Pancreas (tissue), 10 donors: ENCODE data around the gene EXOSC10. TPM values are rescaled to one million over a fixed set of nuclear protein-coding genes. Genes with fewer than 3 reads are reported as not detected.

ENCODE experiments used
- ATAC-seq, 4 donors: fragments of 200-7000 bp; cut with Tn5 transposase; one replicate each; pipeline versions ENCODE4 v1.8.0 to v1.9.1; 2020; ENCODE audit warnings: mild to moderate bottlenecking in 4 of 4, moderate library complexity in 4 of 4
- DNase-seq, 6 donors: peaks; one replicate each; pipeline ENCODE4 v3.0.0-alpha.2; 2020
- FAIRE-seq: peaks from 2 replicates; lab custom pipeline; 2012; peaks lifted over from hg19 to GRCh38; lab: Jason Lieb, UNC
- H3K27ac ChIP-seq, 4 donors: fragments of 200-600 bp; sonication (generic); 1 replicate in 3 of 4; 2 replicates in 1 of 4; pipeline versions ENCODE4 v1.5.0 to v1.8.0; 2020
- H3K27me3 ChIP-seq, 4 donors: fragments of 200-600 bp; one replicate each; pipeline ENCODE4 v1.8.0; 2021
- H3K36me3 ChIP-seq, 3 donors: fragments of 200-600 bp; sonication (generic) in 1 of 3; one replicate each; pipeline versions ENCODE4 v1.5.0 to v1.8.0; 2020 to 2021
- H3K4me1 ChIP-seq, 3 donors: fragments of 200-600 bp; one replicate each; pipeline ENCODE4 v1.8.0; 2021
- H3K4me3 ChIP-seq, 4 donors: fragments of 200-600 bp; sonication (generic) in 2 of 4; one replicate each; pipeline versions ENCODE4 v1.5.0 to v1.8.0; 2020 to 2021
- H3K9me3 ChIP-seq, 4 donors: fragments of 200-600 bp; one replicate each; pipeline ENCODE4 v1.8.0; 2021
- CTCF ChIP-seq, 4 donors: fragments of 200-600 bp; sonication (generic) in 3 of 4; IDR thresholded peaks; one replicate each; pipeline versions ENCODE4 v1.5.0 to v1.8.0; 2021; ENCODE audit warnings: antibody characterized with exemption in 4 of 4
- WGBS, 2 donors: extraction: QIAGEN DNeasy Blood & Tissue Kit; methylation state at CpG; one replicate each; pipeline ENCODE4 v1.1.7; 2013; 5-methylcytosine and 5-hydroxymethylcytosine counted together
- intact Hi-C, 3 donors: fragments of 100-400 bp; cut with DNase I; formaldehyde crosslinking; loops; one replicate each; pipeline versions ENCODE4 v1.11.1 to v1.14.2; 2022
- polyA plus RNA-seq, 2 donors: library from polyadenylated mRNA; stranded (reverse); fragments of 200-250 nt; gene quantifications; one replicate each; pipeline ENCODE4 v1.2.3, GENCODE V29; 2013
- total RNA-seq, 6 donors: library from RNA; stranded (reverse); fragmentation: NEBNext Ultra II Directional in 4 of 6; extraction: Animal tissue kit (Norgen Biotek cat#: 25700) in 4 of 6; gene quantifications; one replicate each; pipeline versions ENCODE4 v1.2.1 to v1.2.4, GENCODE V29; 2021 to 2023
- donor health status: healthy with polysubstance abuse.
- donor health status: DM: no; HTN: no; CAD: no; lungs with moderate emphysema.
- donor health status: DM: no; HTN: no; CAD: no.
- donor health status: control.
- donor health status: control.
- donor health status: Bipolar disorder and iron deficiency.
- donor health status: DM: yes; HTN: yes; CAD: no.
- donor health status: DM: no; HTN: no; CAD: no.
- donor health status: DM: no; HTN: no; CAD: no.
- donor health status: DM: yes; HTN: yes; CAD: no.

The EXOSC10 gene
- total and polyA plus RNA-seq, 8 donors = 16.3 to 65.1 (median 22.3) TPM

DNA sequence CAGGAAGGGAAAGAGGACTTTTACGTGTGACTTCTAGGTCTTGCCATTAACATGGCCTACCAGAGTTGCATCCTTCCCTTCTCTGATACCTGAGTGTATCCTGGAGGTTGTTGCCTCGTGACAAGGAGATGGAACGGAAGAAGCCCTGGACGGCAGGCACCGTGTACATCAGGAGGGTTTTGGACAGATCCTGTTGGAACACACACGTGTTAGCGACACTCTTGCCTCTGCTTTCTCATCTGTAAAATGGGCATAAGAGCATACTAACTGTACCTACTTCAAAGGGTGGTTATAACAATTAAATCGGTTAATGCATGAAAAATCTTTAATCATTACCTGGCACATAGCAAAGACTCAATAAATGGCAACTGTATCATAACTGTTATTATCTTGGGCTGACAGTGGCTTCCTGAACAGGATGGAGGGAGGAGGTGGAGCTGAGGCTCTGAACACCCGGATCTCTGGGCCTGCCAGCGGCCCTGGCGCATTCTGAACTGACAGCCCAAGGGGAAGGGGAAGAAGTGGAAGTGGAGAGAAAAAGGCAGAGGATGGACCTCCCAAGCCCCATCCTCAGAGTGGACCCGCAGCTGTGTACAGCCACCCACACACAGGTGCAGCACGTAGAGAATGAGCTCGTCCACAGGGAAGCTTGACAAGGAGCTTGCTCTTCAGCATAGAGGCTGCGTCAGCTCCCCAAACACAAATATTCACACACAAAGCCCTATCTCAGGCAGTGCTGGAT is 30.2 kb upstream of the EXOSC10 start:
- Histone ChIP-seq H3K4me3 (no peak overlapping the region), H3K9me3 (no peaks in the 10 kb centered on the region), H3K27me3 (no peaks in the 10 kb centered on the region), H3K4me1 (no peaks in the 10 kb centered on the region), H3K36me3 (peaks cover 4 to 64% (median 46%) of the 10 kb centered on the region in 3 donors), H3K27ac (no peak overlapping the region)
- ATAC-seq (no peak), FAIRE-seq (no peak), DNase-seq (no peak)
- 92% methylated on average over 15 of the region's 15 CpGs for WGBS, 2 donors
- TF ChIP-seq CTCF (IDR thresholded peaks at IDR 0.05) = no peak
- intact Hi-C loops = no loop called here

- Histone ChIP-seq H3K4me1 (no peaks in the 10 kb centered on the region), H3K27me3 (no peaks in the 10 kb centered on the region), H3K27ac (no peak overlapping the region), H3K9me3 (no peaks in the 10 kb centered on the region), H3K36me3 (peaks cover 4 to 70% (median 49%) of the 10 kb centered on the region in 3 donors), H3K4me3 (no peak overlapping the region)
- TF ChIP-seq CTCF (IDR thresholded peaks at IDR 0.05) = no peak
- 82 to 84% methylated on average over 5 of the region's 5 CpGs for WGBS, 2 donors
- ATAC-seq (no peak), FAIRE-seq (no peak), DNase-seq (no peak)
- intact Hi-C loops = no loop called here
Measured at GRCh38 chr1:11126569-11126968, 26.9 kb upstream of the EXOSC10 start.

DNA sequence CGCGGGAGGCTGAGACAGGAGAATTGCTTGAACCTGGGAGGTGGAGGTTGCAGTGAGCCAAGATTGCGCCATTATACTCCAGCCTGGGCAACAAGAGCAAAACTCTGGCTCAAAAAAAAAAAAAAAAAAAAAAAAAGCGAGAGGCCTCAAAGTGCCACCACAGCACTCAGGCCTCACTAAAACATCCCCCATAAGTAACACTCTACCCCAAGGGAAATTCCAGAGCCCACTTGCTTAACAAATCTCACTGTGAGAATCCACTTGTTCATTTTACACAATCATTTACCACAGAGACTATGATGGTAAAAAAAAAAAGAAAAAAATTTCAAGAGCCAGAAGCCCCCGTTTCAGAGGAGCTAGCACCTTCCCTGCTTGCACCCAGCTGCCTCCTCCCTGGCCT is 26.3 kb upstream of the EXOSC10 start:
- Histone ChIP-seq H3K4me1 (no peaks in the 10 kb centered on the region), H3K36me3 (peaks cover 4 to 66% (median 49%) of the 10 kb centered on the region in 3 donors), H3K27ac (no peak overlapping the region), H3K9me3 (no peaks in the 10 kb centered on the region), H3K4me3 (no peak overlapping the region), H3K27me3 (no peaks in the 10 kb centered on the region)
- ATAC-seq (no peak), DNase-seq (no peak), FAIRE-seq (no peak)
- intact Hi-C loops = no loop called here
- 91 to 98% methylated on average over 5 of the region's 5 CpGs for WGBS, 2 donors
- TF ChIP-seq CTCF (IDR thresholded peaks at IDR 0.05) = no peak

- no peak for TF ChIP-seq CTCF (IDR thresholded peaks at IDR 0.05)
- DNase-seq (no peak), FAIRE-seq (no peak), ATAC-seq (no peak)
- WGBS, 2 donors = 95% methylated on average over 3 of the region's 3 CpGs
- H3K9me3 ChIP-seq = no peaks in the 10 kb centered on the region
- no peaks in the 10 kb centered on the region for H3K27me3 ChIP-seq
- intact Hi-C loops = no loop called here
- H3K4me3 ChIP-seq = no peak overlapping the region
- no peaks in the 10 kb centered on the region for H3K4me1 ChIP-seq
- no peak overlapping the region for H3K27ac ChIP-seq
- H3K36me3 ChIP-seq = peaks cover 2 to 57% (median 46%) of the 10 kb centered on the region in 3 donors
Measured at GRCh38 chr1:11124965-11125364, 25.3 kb upstream of the EXOSC10 start.

- Histone ChIP-seq H3K36me3 (peaks cover 0 to 23% (median 8%) of the 10 kb centered on the region in 3 donors), H3K4me3 (no peak overlapping the region), H3K4me1 (no peaks in the 10 kb centered on the region), H3K9me3 (no peaks in the 10 kb centered on the region), H3K27ac (no peak overlapping the region), H3K27me3 (no peaks in the 10 kb centered on the region)
- no peak for TF ChIP-seq CTCF (IDR thresholded peaks at IDR 0.05)
- FAIRE-seq = no peak
- WGBS, 2 donors = 89 to 91% methylated on average over 2 of the region's 2 CpGs
- no peak for DNase-seq
- intact Hi-C loops = no loop called here
- no peak for ATAC-seq
Measured at GRCh38 chr1:11116318-11116717, 16.6 kb upstream of the EXOSC10 start.
